Spleen (tissue), 11 donors: ENCODE results near the gene SRGAP3. TPM values are rescaled to one million over a fixed set of nuclear protein-coding genes. Genes with fewer than 3 reads are reported as not detected.

Experiments used
- DNase-seq: peaks from one replicate; pipeline ENCODE4 v3.0.0-alpha.2; 2020
- H3K27ac ChIP-seq, 8 donors: fragments of 200-600 bp; sonication (generic) in 7 of 8; 1 replicate in 4 of 8; 2 replicates in 4 of 8; pipeline versions ENCODE4 v1.5.0 to v1.8.0; 2016 to 2021; ENCODE audit warnings: inconsistent platforms in 4 of 8, mild to moderate bottlenecking in 4 of 8, moderate library complexity in 1 of 8
- H3K27me3 ChIP-seq, 7 donors: fragments of 200-600 bp; sonication (generic) in 6 of 7; replicated peaks in 1 of 7; 1 replicate in 4 of 7; 2 replicates in 3 of 7; pipeline versions ENCODE4 v1.5.0 to v1.8.0; 2016 to 2021; ENCODE audit warnings: inconsistent platforms in 3 of 7, mild to moderate bottlenecking in 1 of 7
- H3K36me3 ChIP-seq, 6 donors: fragments of 200-600 bp; sonication (generic) in 5 of 6; 1 replicate in 4 of 6; 2 replicates in 2 of 6; pipeline versions ENCODE4 v1.5.0 to v1.8.0; 2016 to 2021; ENCODE audit warnings: inconsistent platforms in 2 of 6
- H3K4me1 ChIP-seq, 6 donors: fragments of 200-600 bp; sonication (generic) in 5 of 6; 1 replicate in 3 of 6; 2 replicates in 3 of 6; pipeline versions ENCODE4 v1.5.0 to v1.8.0; 2016 to 2021; ENCODE audit warnings: inconsistent platforms in 3 of 6
- H3K4me3 ChIP-seq, 8 donors: fragments of 200-600 bp; sonication (generic) in 7 of 8; 1 replicate in 4 of 8; 2 replicates in 4 of 8; pipeline versions ENCODE4 v1.5.0 to v1.8.0; 2016 to 2021; ENCODE audit warnings: inconsistent platforms in 4 of 8, mild to moderate bottlenecking in 4 of 8, moderate library complexity in 2 of 8
- H3K9me3 ChIP-seq, 8 donors: fragments of 200-600 bp; sonication (generic) in 7 of 8; 1 replicate in 4 of 8; 2 replicates in 4 of 8; pipeline versions ENCODE4 v1.5.0 to v1.8.0; 2016 to 2021; ENCODE audit warnings: inconsistent platforms in 4 of 8
- POLR2A ChIP-seq, 3 donors: fragments of 450-650 bp; IDR thresholded peaks; one replicate each; pipeline ENCODE4 v1.5.1; 2017; ENCODE audit warnings: antibody characterized with exemption in 3 of 3, mild to moderate bottlenecking in 1 of 3
- POLR2AphosphoS5 ChIP-seq, 3 donors: sonication (generic); formaldehyde crosslinking; IDR thresholded peaks; one replicate each; pipeline ENCODE4 v1.5.1; 2017; ENCODE audit warnings: antibody characterized with exemption in 3 of 3
- WGBS, 5 donors: extraction: QIAGEN DNeasy Blood & Tissue Kit in 3 of 5; methylation state at CpG; one replicate each; pipeline versions ENCODE4 v1.1.5 to v1.1.7; 2013 to 2018; 5-methylcytosine and 5-hydroxymethylcytosine counted together
- intact Hi-C: fragments of 100-400 bp; cut with DNase I; formaldehyde crosslinking; loops from one replicate; pipeline ENCODE4 v1.15.0; 2023; ENCODE audit warnings: low total_unique reads
- polyA plus RNA-seq, 3 donors: library from polyadenylated mRNA; stranded (reverse); fragments of 200-250 nt; gene quantifications; one replicate each; pipeline ENCODE4 v1.2.1, GENCODE V29; 2013
- total RNA-seq, 7 donors: library from RNA; depleted of rRNA in 3 of 7; stranded (reverse); fragments of >200 nt in 3 of 7; fragmentation: NEBNext Ultra II Directional in 4 of 7; extraction: Animal tissue kit (Norgen Biotek cat#: 25700) in 4 of 7; gene quantifications; one replicate each; pipeline versions ENCODE4 v1.1.0 to v1.2.1, GENCODE V29; 2016 to 2021
- TF ChIP-seq, protein P1 (sequence below), 11 experiments: fragments of 200-600 bp in 7 of 11; fragments of 450-650 bp in 4 of 11; sonication (generic) in 4 of 11; IDR thresholded peaks in 8 of 11; conservative IDR thresholded peaks in 3 of 11; 1 replicate in 7 of 11; 2 replicates in 4 of 11; pipeline versions ENCODE4 v1.4.0 to v1.8.0; 2016 to 2021; ENCODE audit warnings: antibody characterized with exemption in 11 of 11, inconsistent platforms in 4 of 11, mild to moderate bottlenecking in 1 of 11
- donor health status: healthy with polysubstance abuse.
- donor health status: DM: no; HTN: no; CAD: no; lungs with moderate emphysema.
- donor health status: DM: no; HTN: no; CAD: no.
- donor health status: Bipolar disorder and iron deficiency.
- donor health status: healthy.
- donor health status: DM: no; HTN: no; CAD: no.
- donor health status: DM: yes; HTN: yes; CAD: no.

The SRGAP3 gene
- total and polyA plus RNA-seq, 10 donors, result 0.54 to 10.3 (median 6.4) TPM

DNA sequence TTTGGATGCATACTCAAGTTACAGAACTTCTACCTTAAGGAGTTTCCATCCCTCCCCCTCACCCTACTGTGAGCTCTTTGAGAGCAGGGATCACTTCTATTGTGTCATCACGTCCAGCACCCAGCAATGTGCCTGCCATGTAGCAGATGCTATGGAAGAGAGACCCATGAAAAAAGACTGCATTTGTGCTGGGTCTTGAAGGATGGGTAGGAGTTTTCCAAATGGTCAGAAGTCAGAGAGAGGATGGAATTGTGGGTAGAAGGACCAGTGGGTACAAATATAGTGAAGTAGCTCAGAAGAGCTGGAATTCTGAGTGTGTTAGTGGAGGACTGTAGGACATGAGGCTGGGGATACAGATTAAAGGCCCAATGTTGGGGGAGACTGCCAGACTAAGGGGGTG is 141.7 kb downstream of the SRGAP3 start:
- no peaks in the 10 kb centered on the region for H3K27me3 ChIP-seq
- no peaks in the 10 kb centered on the region for H3K9me3 ChIP-seq
- no peaks in the 10 kb centered on the region for H3K4me1 ChIP-seq
- no peaks in the 10 kb centered on the region for H3K36me3 ChIP-seq
- DNase-seq, result no peak
- no peak overlapping the region for H3K4me3 ChIP-seq
- no peak overlapping the region for H3K27ac ChIP-seq
- intact Hi-C loops, result no loop called here
- TF ChIP-seq, protein P1, sequence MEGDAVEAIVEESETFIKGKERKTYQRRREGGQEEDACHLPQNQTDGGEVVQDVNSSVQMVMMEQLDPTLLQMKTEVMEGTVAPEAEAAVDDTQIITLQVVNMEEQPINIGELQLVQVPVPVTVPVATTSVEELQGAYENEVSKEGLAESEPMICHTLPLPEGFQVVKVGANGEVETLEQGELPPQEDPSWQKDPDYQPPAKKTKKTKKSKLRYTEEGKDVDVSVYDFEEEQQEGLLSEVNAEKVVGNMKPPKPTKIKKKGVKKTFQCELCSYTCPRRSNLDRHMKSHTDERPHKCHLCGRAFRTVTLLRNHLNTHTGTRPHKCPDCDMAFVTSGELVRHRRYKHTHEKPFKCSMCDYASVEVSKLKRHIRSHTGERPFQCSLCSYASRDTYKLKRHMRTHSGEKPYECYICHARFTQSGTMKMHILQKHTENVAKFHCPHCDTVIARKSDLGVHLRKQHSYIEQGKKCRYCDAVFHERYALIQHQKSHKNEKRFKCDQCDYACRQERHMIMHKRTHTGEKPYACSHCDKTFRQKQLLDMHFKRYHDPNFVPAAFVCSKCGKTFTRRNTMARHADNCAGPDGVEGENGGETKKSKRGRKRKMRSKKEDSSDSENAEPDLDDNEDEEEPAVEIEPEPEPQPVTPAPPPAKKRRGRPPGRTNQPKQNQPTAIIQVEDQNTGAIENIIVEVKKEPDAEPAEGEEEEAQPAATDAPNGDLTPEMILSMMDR (IDR thresholded peaks at IDR 0.05 in 8 of 11, conservative IDR thresholded peaks at IDR 0.05 in 3 of 11), result no peak
- no peak for TF ChIP-seq POLR2AphosphoS5 (IDR thresholded peaks at IDR 0.05)
- no peak for TF ChIP-seq POLR2A (IDR thresholded peaks at IDR 0.05)
- 76 to 90% (median 84%) methylated on average over 1 of the region's 1 CpG for WGBS, 5 donors

DNA sequence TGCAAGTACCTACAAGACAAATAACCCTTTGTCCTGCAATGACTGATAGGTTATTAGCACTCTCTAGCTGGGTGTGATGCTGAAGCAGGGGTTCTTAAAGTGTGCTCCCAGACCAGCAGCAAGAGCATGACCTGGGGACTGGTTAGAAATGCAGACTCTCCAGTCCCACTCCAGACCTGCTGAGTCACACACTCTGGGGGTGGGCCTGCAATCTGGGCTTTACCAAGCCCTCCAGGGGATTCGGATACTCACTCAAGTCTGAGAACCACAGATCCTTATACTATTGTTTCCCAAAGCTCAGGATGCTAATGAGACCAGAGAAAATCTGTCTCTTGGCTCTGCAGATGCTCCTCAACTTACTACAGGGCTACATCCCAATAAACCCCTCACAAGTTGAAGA is 144.0 kb downstream of the SRGAP3 start:
- no peaks in the 10 kb centered on the region for H3K36me3 ChIP-seq
- no peak overlapping the region for H3K27ac ChIP-seq
- TF ChIP-seq, protein P1 (IDR thresholded peaks at IDR 0.05 in 8 of 11, conservative IDR thresholded peaks at IDR 0.05 in 3 of 11), result no peak
- TF ChIP-seq POLR2AphosphoS5 (IDR thresholded peaks at IDR 0.05), result no peak
- TF ChIP-seq POLR2A (IDR thresholded peaks at IDR 0.05), result no peak
- DNase-seq, result no peak
- no peaks in the 10 kb centered on the region for H3K27me3 ChIP-seq
- 72 to 100% (median 82%) methylated on average over 1 of the region's 1 CpG for WGBS, 5 donors
- intact Hi-C loops, result no loop called here
- no peaks in the 10 kb centered on the region for H3K9me3 ChIP-seq
- H3K4me3 ChIP-seq, result no peak overlapping the region
- H3K4me1 ChIP-seq, result no peaks in the 10 kb centered on the region

DNA sequence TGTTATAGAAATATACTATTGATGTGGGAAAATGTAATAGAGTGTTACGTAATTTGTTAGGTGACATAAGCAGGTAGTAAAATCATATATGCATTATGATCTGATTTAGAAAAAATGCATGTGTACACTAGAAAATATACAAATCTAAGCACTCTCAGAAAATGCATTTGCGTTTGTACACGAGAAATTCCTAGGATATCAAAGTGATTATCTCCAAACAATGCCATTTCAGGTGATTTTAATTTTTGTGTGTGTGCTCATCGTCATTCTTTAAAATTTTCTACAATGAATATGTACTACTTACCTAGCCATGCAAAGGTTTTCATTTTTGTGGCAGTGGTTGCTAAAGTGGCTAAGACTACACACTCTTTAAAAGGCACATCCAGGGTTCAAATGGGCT is 145.3 kb downstream of the SRGAP3 start:
- Histone ChIP-seq H3K27ac (no peak overlapping the region), H3K36me3 (no peaks in the 10 kb centered on the region), H3K4me3 (no peak overlapping the region), H3K27me3 (no peaks in the 10 kb centered on the region), H3K4me1 (no peaks in the 10 kb centered on the region), H3K9me3 (no peaks in the 10 kb centered on the region)
- TF ChIP-seq, protein P1 (IDR thresholded peaks at IDR 0.05 in 8 of 11, conservative IDR thresholded peaks at IDR 0.05 in 3 of 11), result no peak
- no peak for TF ChIP-seq POLR2A (IDR thresholded peaks at IDR 0.05)
- TF ChIP-seq POLR2AphosphoS5 (IDR thresholded peaks at IDR 0.05), result no peak
- DNase-seq, result no peak
- intact Hi-C loops, result no loop called here
- WGBS, 5 donors, result 88 to 97% (median 93%) methylated on average over 4 of the region's 4 CpGs

DNA sequence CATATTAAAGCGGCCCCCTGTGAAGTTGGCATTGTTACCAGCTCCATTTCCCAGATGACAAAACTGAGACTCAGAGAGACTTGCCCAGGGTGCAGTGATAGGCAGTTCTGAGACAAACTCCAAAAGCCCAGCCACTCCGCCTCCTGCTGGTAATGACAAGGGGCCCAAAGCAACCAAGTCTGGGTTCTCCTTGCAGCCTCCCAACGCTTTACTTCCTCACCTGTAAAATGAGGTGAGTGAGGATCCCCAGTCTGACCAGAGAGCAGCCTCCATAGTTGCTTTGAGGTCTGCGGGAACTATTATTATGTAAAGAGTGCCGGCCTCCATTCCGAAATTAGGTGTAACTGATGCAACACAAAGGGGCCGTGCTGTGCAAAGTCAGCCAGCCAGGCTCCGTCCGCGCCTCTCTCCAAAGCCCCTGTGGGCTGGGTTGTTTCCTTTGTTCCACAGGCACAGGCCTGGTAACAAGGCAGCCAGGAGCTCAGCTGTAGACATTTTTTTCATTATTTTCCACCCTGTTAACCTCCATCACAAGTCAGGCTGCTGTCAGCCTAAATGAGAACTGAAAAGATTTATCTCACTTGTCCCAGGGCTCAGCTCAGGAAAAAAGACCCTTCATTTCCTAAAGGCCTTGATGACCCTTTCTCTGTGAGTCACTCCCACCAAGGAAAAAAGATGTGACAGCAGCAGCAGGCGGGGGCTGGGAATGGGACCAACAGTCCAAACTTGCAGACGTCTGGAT is 147.0 kb downstream of the SRGAP3 start:
- intact Hi-C loops, result no loop called here
- Histone ChIP-seq H3K36me3 (no peaks in the 10 kb centered on the region), H3K4me1 (no peaks in the 10 kb centered on the region), H3K27ac (no peak overlapping the region), H3K27me3 (no peaks in the 10 kb centered on the region), H3K9me3 (no peaks in the 10 kb centered on the region), H3K4me3 (no peak overlapping the region)
- no peak for DNase-seq
- WGBS, 5 donors, result 82 to 93% (median 88%) methylated on average over 12 of the region's 12 CpGs
- TF ChIP-seq POLR2AphosphoS5 (IDR thresholded peaks at IDR 0.05), result no peak
- no peak for TF ChIP-seq POLR2A (IDR thresholded peaks at IDR 0.05)
- TF ChIP-seq, protein P1 (IDR thresholded peaks at IDR 0.05 in 8 of 11, conservative IDR thresholded peaks at IDR 0.05 in 3 of 11), result no peak
